GM18498 (cell line): ENCODE measurements around the gene ALAS1.

Source experiments
- ATAC-seq: cut with Tn5 transposase; IDR thresholded peaks from one replicate; pipeline ENCODE4 v1.9.1; 2021; ENCODE audit warnings: mild to moderate bottlenecking, moderate library complexity; ENCODE audit not compliant: unreplicated experiment

The ALAS1 gene

GRCh38 chr3:52232279-52233107 lies 34.5 kb downstream of the ALAS1 start:
- no peak for ATAC-seq

DNA sequence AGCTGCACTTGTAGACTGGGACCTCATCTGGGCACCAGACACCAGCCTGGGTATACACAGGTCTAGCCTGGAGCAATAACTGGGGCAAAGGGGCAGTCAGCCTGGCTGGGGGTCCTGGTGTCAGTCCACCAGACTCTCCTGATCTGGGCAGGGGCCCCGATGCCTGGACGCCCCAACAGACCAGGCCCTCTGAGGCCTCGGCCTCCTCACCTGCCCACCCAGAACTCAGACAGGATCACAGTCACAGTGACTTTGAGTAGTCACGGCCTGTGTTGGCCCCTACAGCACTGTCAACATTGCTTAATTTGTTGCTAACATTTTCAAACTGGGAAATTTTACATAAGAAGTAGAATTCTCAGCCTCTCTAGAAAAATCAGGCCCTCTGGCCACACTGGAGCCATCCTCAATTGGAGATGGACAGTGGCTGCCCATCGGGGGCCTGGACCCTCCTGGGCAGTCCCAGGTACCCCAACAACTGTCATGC lies 35.2 kb downstream of the ALAS1 start:
- no peak for ATAC-seq

- ATAC-seq, result no peak
These were observed 36.0 kb downstream of the ALAS1 start for GRCh38 chr3:52233968-52234367.

GRCh38 chr3:52234516-52235447 lies 36.8 kb downstream of the ALAS1 start:
- no peak for ATAC-seq

DNA sequence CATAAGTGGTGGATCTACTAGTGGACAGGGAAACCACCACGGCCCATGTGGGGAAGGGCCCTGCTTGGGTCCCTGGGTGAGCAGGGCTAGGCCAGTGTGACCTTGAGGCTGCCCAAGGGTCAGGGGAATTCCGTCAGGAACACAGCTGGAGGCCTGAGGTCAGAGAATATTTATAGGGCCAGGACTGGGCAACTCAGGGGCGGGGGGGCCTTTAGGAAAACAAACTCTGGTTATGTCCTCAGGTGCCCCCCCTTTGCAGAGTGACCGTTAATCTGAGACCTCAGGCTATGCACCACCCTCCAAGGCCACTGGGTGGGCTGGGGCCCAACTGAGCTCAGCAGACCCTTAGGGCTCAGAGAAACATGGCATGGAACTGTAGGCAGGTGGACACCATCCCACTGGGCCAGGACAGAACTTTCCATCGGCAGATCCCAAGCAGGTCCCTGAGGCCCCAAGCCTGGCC lies 38.5 kb downstream of the ALAS1 start:
- ATAC-seq, result no peak

DNA sequence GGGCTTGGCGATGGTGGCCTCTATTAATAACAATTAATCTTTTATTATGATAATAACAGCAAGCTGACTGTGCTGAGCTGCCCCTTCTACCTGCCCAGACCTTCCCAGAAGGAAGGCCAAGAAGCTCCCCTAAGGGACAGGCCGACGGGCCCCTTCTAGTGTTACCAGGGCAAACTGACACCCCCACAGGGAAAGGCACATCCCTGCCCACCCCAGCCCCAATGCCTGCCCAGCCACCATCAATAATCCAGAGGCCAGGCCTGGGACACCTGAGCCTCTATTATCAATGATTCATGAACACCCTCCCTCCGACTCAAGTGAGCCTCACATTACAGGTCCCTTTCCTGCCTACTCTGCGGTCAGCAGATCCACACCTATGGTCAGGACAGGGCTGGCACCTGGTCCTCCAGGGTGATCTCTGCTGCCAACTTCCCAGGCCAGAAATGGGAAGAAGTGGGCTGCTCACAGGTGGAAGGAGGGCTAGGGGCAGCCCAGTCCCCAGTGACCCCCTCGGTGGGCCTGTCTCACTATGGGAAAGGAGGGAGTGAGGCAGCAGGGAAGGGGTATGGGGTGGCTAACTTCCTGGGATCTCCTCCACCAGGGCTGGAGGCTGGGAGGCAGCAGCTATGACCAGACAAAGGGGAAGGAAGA lies 39.2 kb downstream of the ALAS1 start:
- no peak for ATAC-seq

DNA sequence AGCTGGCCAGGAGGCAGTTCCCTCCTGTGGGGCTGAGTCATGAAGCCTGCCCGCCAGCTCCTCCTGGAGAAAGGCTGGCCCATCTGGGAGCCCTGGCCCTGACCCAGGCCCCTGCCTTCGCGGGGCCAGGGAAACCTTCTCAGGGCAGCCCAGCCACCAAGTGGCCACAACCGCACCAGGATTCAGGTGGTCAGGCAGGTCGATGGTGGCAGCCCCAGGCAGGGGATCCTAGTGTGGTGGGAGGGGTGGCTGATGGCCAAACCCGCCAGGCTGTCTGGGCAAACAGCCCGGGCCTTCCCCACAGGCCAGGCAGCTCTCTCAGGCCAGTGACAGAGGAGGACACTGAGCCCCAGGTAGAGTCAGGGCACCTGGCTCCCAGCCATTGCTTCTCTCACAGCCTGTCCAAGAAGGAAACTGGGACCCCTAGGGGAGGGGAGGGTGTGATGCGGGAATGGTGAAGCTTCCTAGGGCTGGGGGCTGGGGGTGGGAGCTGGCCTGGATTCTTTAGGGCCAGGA lies 39.8 kb downstream of the ALAS1 start:
- no peak for ATAC-seq

- no peak for ATAC-seq
These were observed 40.3 kb downstream of the ALAS1 start for GRCh38 chr3:52238193-52238760.

GRCh38 chr3:52238761-52239701 lies 41.1 kb downstream of the ALAS1 start, which contains the start of gene TWF2:
Gene TWF2 (minus strand): TSS chr3:52239158. CDS start chr3:52239016, 142 bp downstream.
- peak; percentile 85 for ATAC-seq

DNA sequence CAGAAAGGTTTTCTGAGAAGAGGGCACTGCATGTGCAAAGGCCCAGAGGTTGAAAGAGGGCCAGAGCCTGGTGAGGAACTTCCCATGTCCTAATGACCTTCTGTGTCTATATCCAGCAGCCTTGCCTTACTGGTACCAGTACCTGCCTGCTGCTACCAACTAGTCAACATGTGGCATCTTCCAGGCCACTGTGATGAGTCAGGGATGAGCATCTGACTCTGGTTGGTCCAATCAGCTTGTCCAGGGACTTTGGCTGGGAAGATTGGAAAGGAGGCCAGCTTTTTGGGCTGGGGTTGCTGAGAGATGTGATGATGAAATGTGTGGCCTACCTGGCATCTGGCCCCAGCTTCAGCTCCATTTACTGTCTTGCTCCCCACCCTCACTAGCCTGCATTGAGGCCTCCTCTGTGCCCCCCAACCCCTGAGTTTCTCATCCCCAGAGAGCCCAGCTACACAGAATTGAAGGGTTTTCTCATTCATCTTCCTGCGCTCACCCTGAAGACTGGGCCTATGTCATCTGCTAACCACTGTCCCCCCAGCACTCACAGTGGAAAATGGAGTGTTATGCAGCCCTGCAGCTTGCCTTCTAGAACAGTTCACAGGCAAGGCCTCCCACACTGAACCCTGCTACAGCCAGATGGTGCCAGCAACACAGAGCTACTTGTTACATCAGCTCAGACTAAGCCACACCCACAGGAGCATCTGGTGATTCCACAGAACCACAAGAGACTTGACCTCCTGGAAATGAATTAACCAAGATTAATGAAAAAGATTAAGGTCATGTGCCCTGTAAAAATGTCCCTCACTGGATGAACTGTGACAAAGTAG lies 42.3 kb downstream of the ALAS1 start:
- ATAC-seq, result no peak

DNA sequence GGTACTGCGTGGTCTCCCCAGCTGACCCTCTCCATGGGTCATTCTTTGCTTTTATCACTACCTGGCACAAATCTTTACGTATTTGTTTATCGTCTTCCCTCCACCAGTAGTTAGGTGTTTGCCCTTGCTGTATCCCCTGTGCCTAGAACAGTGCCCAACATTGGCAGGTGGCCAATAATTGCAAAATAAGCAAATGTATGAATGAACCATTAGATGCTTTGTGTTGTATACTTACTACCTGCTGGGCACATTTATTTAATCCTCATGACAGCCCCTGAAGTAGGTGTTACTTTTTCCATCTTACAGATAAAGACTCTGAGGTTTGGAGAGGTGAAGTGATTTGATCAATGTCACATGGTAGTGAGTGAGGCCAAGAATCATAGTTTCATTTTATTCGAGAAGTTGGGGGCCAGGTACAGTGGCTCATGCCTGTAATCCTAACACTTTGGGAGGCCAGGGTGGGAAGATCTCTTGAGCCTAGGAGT lies 43.0 kb downstream of the ALAS1 start:
- ATAC-seq, result no peak

DNA sequence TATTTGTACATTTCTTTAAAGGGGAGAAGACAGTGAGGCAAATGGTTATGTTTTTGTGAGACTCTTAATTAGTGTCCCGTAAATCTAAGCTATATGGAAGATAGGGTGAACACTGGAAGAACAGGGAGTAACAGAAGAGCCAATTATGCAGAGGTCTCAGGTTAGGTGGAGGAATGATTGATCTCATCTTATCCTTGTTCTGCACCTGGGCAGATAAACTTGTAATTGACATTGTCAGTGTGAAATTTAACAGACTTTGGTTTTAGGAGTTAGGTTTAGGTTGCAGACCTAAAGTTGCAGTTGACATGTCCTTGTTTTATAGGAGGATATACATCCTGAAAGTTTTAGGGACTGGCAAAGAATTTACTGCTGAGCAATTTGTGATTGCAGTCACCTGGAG lies 44.1 kb downstream of the ALAS1 start:
- no peak for ATAC-seq

DNA sequence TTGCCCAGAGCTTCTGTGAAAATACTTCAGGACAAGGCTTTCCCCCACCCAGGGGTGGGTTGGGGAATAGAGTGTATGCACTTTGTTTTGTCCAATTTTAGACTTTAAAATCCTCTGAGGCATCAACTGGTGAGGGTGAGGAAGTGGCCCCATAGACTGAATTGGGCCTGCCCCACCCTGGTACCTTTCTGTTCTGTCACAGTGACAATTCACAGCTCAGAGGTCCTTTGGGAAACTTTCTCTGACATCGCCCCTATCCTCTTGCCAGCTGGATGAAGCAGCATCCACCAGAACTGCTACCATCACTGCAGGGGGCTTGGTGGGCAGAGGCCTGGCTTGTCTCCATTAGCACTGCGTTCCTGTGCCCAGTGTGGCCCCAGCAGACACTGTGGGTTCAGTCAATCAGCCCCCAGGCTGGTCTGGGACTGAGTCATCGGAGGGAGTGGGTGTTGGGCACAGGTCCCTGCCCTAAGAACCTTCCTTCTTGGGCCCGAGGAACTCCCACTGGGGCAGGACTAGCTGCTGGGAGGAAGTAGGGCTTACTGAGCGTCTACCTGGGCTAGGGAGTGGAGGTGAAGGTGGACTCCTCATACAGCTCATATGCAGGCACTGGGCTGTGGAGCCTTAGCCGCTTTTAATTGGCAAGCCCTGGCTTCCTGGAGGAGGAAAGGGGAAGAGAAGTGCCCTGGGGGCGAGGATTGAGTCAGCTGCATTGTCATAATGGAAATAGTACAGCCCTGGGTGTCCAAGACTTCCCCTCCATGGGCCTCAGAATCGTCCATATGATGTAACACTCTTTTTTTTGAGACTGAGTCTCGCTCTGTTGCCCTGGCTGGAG lies 46.0 kb downstream of the ALAS1 start:
- ATAC-seq, result no peak

DNA sequence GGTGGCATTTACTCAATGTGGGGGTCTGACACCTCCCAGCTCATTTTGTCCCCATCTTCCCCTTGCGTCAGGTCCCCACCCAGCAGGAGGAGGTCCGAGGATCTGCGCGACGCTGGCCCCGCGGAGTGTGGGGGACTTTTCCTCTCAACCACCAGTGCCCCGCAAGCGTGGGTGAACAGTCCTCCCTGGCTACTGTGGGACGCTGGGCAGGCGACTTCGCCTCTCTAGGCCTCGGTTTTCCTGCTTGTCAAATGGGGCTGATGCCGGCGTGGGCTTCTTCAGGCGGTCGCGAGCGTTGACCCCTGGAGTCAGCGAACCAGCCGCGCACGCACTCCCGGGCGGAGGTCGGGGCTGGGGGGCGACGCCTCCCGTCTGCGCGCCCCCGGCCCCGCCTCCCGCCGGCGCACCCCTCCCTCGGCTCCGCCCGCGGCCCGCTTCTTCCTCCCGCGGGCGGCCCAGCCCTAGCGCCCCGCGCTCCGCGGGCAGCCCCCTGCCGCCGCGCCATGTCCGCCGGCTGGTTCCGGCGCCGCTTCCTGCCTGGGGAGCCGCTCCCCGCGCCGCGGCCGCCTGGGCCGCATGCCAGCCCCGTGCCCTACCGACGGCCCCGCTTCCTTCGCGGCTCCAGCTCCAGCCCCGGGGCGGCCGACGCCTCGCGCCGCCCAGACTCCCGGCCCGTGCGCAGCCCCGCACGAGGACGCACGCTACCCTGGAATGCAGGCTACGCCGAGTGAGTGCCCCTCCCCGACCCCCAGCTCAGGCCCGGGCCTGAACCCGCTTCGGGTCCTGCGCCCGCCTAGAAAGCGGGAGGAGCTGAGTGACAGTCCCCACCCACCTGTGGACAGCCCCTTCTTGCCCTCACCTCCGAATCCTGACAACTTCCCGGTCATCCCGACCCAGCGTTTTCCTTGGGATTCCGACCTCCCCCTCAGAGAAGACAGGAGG lies 47.6 kb downstream of the ALAS1 start, which contains the start of gene PPM1M:
Gene PPM1M, plus strand, starts transcription at position 438 of the 942 bp plus-strand sequence. Its CDS starts 66 bp downstream, at position 504.
- ATAC-seq, result peak; percentile 52

GRCh38 chr3:52246264-52246620 lies 48.3 kb downstream of the ALAS1 start:
- no peak for ATAC-seq

DNA sequence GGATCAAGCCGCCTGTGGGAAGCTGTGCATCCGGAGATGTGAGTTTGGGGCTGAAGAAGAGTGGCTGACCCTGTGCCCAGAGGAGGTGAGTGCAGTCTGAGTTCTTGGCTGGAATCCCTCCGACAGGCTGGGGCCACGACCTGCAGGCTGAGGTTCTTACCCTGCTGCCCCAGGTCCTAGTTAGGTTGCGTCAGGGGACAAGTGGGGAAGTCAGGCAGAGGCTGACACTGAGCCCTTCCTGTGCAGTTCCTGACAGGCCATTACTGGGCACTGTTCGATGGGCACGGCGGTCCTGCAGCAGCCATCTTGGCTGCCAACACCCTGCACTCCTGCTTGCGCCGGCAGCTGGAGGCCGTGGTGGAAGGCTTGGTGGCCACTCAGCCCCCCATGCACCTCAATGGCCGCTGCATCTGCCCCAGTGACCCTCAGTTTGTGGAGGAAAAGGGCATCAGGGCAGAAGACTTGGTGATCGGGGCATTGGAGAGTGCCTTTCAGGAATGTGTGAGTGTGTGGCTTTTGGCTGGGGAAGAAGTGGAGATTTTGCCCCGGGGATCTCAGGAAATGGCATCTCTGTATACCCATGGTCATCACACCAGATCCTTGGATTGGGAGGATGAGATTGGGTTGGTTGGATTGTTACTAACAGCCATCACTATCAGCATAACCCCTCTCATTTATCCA lies 48.9 kb downstream of the ALAS1 start:
- no peak for ATAC-seq
